Stomach (tissue), 9 donors: ENCODE results near the gene ACAA1. TPM values are rescaled to one million over a fixed set of nuclear protein-coding genes. Genes with fewer than 3 reads are reported as not detected.

Source experiments
- DNase-seq, 2 donors: peaks; one replicate each; pipeline versions ENCODE4 v3.0.0 to v3.0.0-alpha.2; 2013 to 2019
- H3K27ac ChIP-seq, 5 donors: fragments of 200-600 bp in 4 of 5; sonication (generic) in 4 of 5; one replicate each; pipeline ENCODE4 v1.5.1; 2013 to 2019; ENCODE audit warnings: mild to moderate bottlenecking in 1 of 5, moderate library complexity in 1 of 5
- H3K27me3 ChIP-seq, 3 donors: fragments of 200-600 bp; sonication (generic); one replicate each; pipeline ENCODE4 v1.5.1; 2017 to 2019; ENCODE audit warnings: mixed run types in 1 of 3
- H3K36me3 ChIP-seq, 4 donors: fragments of 200-600 bp; sonication (generic); 1 replicate in 3 of 4; 2 replicates in 1 of 4; pipeline ENCODE4 v1.5.1; 2016 to 2019
- H3K4me1 ChIP-seq, 4 donors: fragments of 200-600 bp; sonication (generic); one replicate each; pipeline ENCODE4 v1.5.1; 2016 to 2019
- H3K4me3 ChIP-seq, 4 donors: fragments of 200-600 bp; sonication (generic) in 3 of 4; one replicate each; pipeline ENCODE4 v1.5.1; 2016 to 2019; ENCODE audit warnings: mild to moderate bottlenecking in 1 of 4
- H3K9me3 ChIP-seq, 4 donors: fragments of 200-600 bp; sonication (generic); one replicate each; pipeline ENCODE4 v1.5.1; 2016 to 2019
- EP300 ChIP-seq: sonication (generic); formaldehyde crosslinking; IDR thresholded peaks from one replicate; pipeline ENCODE4 v1.6.1; 2017; ENCODE audit warnings: antibody characterized with exemption
- POLR2A ChIP-seq, 4 donors: fragments of 450-650 bp; IDR thresholded peaks; one replicate each; pipeline ENCODE4 v1.6.1; 2016; ENCODE audit warnings: antibody characterized with exemption in 4 of 4, control low read depth in 2 of 4, mild to moderate bottlenecking in 1 of 4, moderate library complexity in 1 of 4
- POLR2AphosphoS5 ChIP-seq, 3 donors: sonication (generic); formaldehyde crosslinking; IDR thresholded peaks; one replicate each; pipeline ENCODE4 v1.6.1; 2016; ENCODE audit warnings: antibody characterized with exemption in 3 of 3
- WGBS, 5 donors: extraction: QIAGEN DNeasy Blood & Tissue Kit in 3 of 5; methylation state at CpG; one replicate each; pipeline versions ENCODE4 v1.1.5 to v1.1.7; 2013 to 2018; 5-methylcytosine and 5-hydroxymethylcytosine counted together
- intact Hi-C: fragments of 100-400 bp; cut with DNase I; formaldehyde crosslinking; loops from one replicate; pipeline ENCODE4 v1.15.1; 2023; ENCODE audit warnings: low total_unique reads
- polyA plus RNA-seq, 3 donors: library from polyadenylated mRNA; stranded (reverse); fragments of 200-250 nt; gene quantifications; one replicate each; pipeline ENCODE4 v1.2.3, GENCODE V29; 2013
- total RNA-seq, 5 donors: library from RNA; depleted of rRNA; stranded (reverse); fragments of >200 nt; gene quantifications; one replicate each; pipeline versions ENCODE4 v1.1.0 to v1.2.3, GENCODE V29; 2014 to 2016
- TF ChIP-seq, protein P1 (sequence below), 7 experiments: fragments of 450-650 bp in 4 of 7; fragments of 200-600 bp in 3 of 7; sonication (generic) in 3 of 7; IDR thresholded peaks; one replicate each; pipeline ENCODE4 v1.5.1; 2016 to 2019; ENCODE audit warnings: antibody characterized with exemption in 7 of 7, control low read depth in 2 of 7, mild to moderate bottlenecking in 1 of 7
- donor health status: healthy with polysubstance abuse.
- donor health status: Bipolar disorder and iron deficiency.
- donor health status: healthy.

ACAA1 gene
- total and polyA plus RNA-seq, 8 donors = 44.2 to 249 (median 75.7) TPM

DNA sequence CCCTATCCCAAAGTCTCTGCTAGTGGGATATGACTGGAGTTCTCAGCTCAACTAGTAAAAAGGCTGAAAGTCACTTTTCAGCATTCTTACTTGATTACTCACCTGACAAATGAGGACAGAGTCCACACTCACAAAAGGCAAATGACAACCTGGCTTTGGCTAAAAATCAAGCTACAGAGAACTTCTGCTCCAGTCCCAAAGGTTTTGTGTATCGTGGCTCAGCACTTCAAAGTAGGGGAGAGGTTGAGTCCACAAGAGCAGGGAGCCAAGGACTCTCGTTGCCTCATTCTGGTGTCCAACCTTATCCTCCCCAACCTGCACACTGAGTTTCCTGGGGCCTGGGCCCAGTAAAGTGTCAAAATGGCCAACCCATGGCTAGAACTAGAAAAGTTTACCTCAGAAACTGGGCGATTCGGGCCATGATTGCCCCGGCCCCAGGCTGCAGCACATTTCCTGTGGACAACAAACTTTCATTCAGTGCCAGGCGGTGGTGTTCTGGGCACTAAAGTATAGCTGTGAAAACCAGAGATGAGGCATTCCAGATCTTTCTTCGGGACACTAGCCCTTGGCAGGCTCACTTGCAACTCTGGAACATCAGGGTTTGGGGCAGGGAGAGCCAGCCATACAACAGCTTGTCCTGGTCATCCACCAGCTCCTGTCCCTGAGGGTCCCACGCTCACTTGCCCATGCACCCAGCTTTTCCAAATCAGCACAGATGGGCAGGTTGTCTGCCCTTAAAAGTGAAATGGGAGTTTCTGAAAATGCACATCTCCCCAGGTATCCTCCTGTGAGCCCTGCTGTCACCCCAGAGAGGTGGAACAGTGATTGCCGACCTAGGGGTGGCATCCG, 3.1 kb downstream of the ACAA1 start:
- intact Hi-C loops = no loop called here

DNA sequence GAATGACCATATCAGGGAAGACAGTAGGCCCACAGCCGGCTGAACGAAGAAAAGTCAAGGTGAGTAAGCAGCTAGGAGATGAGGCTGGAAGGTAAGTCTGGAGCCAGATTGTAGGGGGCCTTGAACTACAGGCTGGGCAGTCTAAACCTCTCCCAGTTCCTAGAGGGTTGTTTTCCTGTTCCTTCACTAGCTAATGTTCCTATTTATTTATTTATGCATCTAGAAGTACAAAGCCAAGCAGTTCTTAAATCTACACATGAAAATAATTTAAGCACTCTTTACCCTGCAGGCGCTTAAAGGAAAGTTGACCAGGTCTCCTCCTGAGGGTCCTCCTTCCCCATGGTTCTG, 3.7 kb downstream of the ACAA1 start:
- 65 to 87% (median 74%) methylated on average over 3 of the region's 3 CpGs for WGBS, 5 donors
- no peaks in the 10 kb centered on the region for H3K27me3 ChIP-seq
- H3K36me3 ChIP-seq = peaks cover 41 to 69% (median 65%) of the 10 kb centered on the region in 4 donors
- intact Hi-C loops = no loop called here
- no peak for DNase-seq
- TF ChIP-seq POLR2A (IDR thresholded peaks at IDR 0.05) = no peak
- TF ChIP-seq EP300 = no peak
- TF ChIP-seq, protein P1, sequence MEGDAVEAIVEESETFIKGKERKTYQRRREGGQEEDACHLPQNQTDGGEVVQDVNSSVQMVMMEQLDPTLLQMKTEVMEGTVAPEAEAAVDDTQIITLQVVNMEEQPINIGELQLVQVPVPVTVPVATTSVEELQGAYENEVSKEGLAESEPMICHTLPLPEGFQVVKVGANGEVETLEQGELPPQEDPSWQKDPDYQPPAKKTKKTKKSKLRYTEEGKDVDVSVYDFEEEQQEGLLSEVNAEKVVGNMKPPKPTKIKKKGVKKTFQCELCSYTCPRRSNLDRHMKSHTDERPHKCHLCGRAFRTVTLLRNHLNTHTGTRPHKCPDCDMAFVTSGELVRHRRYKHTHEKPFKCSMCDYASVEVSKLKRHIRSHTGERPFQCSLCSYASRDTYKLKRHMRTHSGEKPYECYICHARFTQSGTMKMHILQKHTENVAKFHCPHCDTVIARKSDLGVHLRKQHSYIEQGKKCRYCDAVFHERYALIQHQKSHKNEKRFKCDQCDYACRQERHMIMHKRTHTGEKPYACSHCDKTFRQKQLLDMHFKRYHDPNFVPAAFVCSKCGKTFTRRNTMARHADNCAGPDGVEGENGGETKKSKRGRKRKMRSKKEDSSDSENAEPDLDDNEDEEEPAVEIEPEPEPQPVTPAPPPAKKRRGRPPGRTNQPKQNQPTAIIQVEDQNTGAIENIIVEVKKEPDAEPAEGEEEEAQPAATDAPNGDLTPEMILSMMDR (IDR thresholded peaks at IDR 0.05) = no peak
- TF ChIP-seq POLR2AphosphoS5 (IDR thresholded peaks at IDR 0.05) = no peak
- no peaks in the 10 kb centered on the region for H3K9me3 ChIP-seq
- no peak overlapping the region for H3K4me3 ChIP-seq
- H3K4me1 ChIP-seq = peaks cover 40 to 84% (median 60%) of the 10 kb centered on the region in 4 donors
- peak overlapping the region in 4 of 5 donors; percentile 42 to 98 (median 61) for H3K27ac ChIP-seq

More for the DNA sequence above, 3.1 kb downstream of the ACAA1 start:
- DNase-seq = peak; percentile 42 to 85
- WGBS, 5 donors = 58 to 71% (median 66%) methylated on average over 8 to 10 of the region's 10 CpGs
- Histone ChIP-seq H3K27ac (peak overlapping the region; percentile 42 to 98 (median 53)), H3K36me3 (peaks cover 35 to 63% (median 59%) of the 10 kb centered on the region in 4 donors), H3K9me3 (no peaks in the 10 kb centered on the region), H3K4me1 (peaks cover 40 to 79% (median 59%) of the 10 kb centered on the region in 4 donors), H3K27me3 (no peaks in the 10 kb centered on the region), H3K4me3 (peak overlapping the region in 1 of 4 donors; percentile 15)
- TF ChIP-seq POLR2AphosphoS5 (IDR thresholded peaks at IDR 0.05) = peak in 1 of 3 donors; percentile 41
- TF ChIP-seq, protein P1 (IDR thresholded peaks at IDR 0.05) = no peak

DNA sequence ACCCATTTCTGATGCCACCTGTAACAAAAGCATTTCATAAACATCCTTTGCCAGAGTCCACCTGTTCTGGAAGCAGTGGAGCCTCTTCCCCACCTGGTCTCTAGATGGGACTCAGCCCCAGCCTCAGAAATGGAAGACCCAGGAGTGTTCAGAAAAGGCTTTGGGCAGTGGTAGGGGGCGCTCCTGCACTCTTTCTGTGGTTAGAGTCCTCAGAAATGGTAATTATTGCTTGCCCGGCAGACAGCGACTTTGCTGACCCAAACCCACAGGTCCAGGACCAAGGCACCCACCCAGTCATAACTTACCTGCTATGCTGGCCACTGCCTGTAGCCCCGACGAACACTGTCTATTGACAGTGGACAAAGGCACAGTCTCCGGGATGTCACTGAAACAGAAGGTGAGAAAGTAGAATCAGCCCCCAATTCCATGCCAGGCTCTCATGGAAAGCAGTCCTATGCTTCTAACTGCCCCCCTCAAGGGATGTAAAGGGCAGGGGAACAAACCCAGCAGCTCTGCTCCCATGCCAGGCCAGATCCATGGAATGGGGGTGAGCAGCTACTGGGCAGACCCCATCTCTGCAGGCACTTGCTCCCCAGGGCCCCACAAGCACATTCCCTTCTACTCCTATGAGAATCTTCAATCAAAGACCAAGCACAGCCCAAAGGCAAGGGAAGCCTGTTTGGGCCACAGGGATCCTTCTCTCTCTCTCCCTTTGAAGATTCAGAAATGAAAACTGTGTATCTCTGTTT, 5.1 kb downstream of the ACAA1 start:
- peaks cover 34 to 79% (median 53%) of the 10 kb centered on the region in 4 donors for H3K4me1 ChIP-seq
- no peak for TF ChIP-seq POLR2AphosphoS5 (IDR thresholded peaks at IDR 0.05)
- TF ChIP-seq, protein P1 (IDR thresholded peaks at IDR 0.05) = no peak
- TF ChIP-seq POLR2A (IDR thresholded peaks at IDR 0.05) = no peak
- TF ChIP-seq EP300 = no peak
- intact Hi-C loops = no loop called here
- no peaks in the 10 kb centered on the region for H3K9me3 ChIP-seq
- peaks cover 55 to 83% (median 79%) of the 10 kb centered on the region in 4 donors for H3K36me3 ChIP-seq
- H3K27ac ChIP-seq = no peak overlapping the region
- WGBS, 5 donors = 69 to 75% (median 74%) methylated on average over 6 of the region's 6 CpGs
- DNase-seq = peak; percentile 25 to 51
- H3K4me3 ChIP-seq = no peak overlapping the region
- H3K27me3 ChIP-seq = no peaks in the 10 kb centered on the region

DNA sequence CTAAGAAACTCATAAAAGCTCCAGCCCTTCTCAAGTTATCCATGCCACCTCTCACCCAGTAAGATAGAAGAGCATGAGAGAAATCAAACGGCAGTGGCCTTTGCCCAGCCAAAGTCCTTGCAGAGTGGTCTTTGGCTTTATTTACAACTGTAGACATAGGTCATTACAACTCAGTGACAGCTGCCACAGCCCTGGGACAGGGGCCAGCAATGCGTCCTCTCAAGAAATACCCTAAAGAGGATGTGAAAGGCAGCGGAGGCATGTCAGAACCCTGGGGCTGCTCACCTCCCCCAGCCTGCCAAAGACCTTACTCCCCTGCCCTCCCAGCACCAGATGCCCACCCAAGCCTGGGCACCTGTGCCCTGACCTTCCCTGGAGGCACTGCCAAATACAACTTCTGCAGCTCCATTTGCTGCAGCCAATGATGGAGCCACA, 6.3 kb downstream of the ACAA1 start:
- intact Hi-C loops = no loop called here
- H3K36me3 ChIP-seq = peaks cover 67 to 94% (median 90%) of the 10 kb centered on the region in 4 donors
- TF ChIP-seq, protein P1 (IDR thresholded peaks at IDR 0.05) = no peak
- no peak for TF ChIP-seq EP300
- TF ChIP-seq POLR2A (IDR thresholded peaks at IDR 0.05) = no peak
- TF ChIP-seq POLR2AphosphoS5 (IDR thresholded peaks at IDR 0.05) = no peak
- DNase-seq = peak; percentile 23 to 33
- H3K27ac ChIP-seq = peak overlapping the region in 1 of 5 donors; percentile 20
- no peak overlapping the region for H3K4me3 ChIP-seq
- no peaks in the 10 kb centered on the region for H3K9me3 ChIP-seq
- no peaks in the 10 kb centered on the region for H3K27me3 ChIP-seq
- WGBS, 5 donors = 57 to 67% (median 65%) methylated on average over 3 of the region's 3 CpGs
- H3K4me1 ChIP-seq = peaks cover 29 to 74% (median 46%) of the 10 kb centered on the region in 4 donors
